ENCODE measurements around the gene CMIP. TPM values are rescaled to one million over a fixed set of nuclear protein-coding genes. Genes with fewer than 3 reads are reported as not detected.

CMIP gene
- total and polyA plus RNA-seq, 7 donors: 11.0 to 60.3 (median 20.4) TPM

- peak overlapping the region; percentile 79 to 87 (median 84) for H3K27ac ChIP-seq
These were observed 2.3 kb downstream of the CMIP start for GRCh38 chr16:81446907-81447268.

GRCh38 chr16:81447383-81448101, 2.9 kb downstream of the CMIP start:
- Histone ChIP-seq H3K9me3 (no peaks in the 10 kb centered on the region), H3K4me1 (peaks cover 0 to 56% (median 47%) of the 10 kb centered on the region in 4 donors), H3K27me3 (no peaks in the 10 kb centered on the region), H3K27ac (peak overlapping the region; percentile 79 to 87 (median 84)), H3K4me3 (peak overlapping the region; percentile 84 to 94 (median 92)), H3K36me3 (no peaks in the 10 kb centered on the region)
- TF ChIP-seq CTCF (IDR thresholded peaks at IDR 0.05): no peak
- peak in 1 of 4 donors; percentile 2 for TF ChIP-seq POLR2AphosphoS5 (IDR thresholded peaks at IDR 0.05)
- TF ChIP-seq POLR2A (IDR thresholded peaks at IDR 0.05): peak in 1 of 2 donors; percentile 10
- 11 to 54% methylated on average over 17 of the region's 17 CpGs for WGBS, 2 donors
- intact Hi-C loops (cut with DNase I): loop anchor here (5.0 kb wide), 4 partner anchors 80 to 275 kb away; no protein-coding TSS in a partner anchor
- no peak for DNase-seq

More at GRCh38 chr16:81446907-81447268, 2.3 kb downstream of the CMIP start:
- TF ChIP-seq CTCF (IDR thresholded peaks at IDR 0.05) (no peak), POLR2AphosphoS5 (IDR thresholded peaks at IDR 0.05) (no peak), EP300 (IDR thresholded peaks at IDR 0.05) (no peak), POLR2A (IDR thresholded peaks at IDR 0.05) (no peak)
- no peaks in the 10 kb centered on the region for H3K27me3 ChIP-seq
- H3K4me1 ChIP-seq: peaks cover 0 to 56% (median 50%) of the 10 kb centered on the region in 4 donors
- intact Hi-C loops (cut with DNase I): loop anchor here (5.0 kb wide), 4 partner anchors 80 to 275 kb away; no protein-coding TSS in a partner anchor
- 8 to 30% methylated on average over 14 of the region's 14 CpGs for WGBS, 2 donors
- no peak for DNase-seq
- H3K9me3 ChIP-seq: no peaks in the 10 kb centered on the region
- H3K4me3 ChIP-seq: peak overlapping the region; percentile 84 to 94 (median 92)
- no peaks in the 10 kb centered on the region for H3K36me3 ChIP-seq

GRCh38 chr16:81448154-81449131, 3.8 kb downstream of the CMIP start:
- intact Hi-C loops (cut with DNase I): loop anchor here (5.0 kb wide), 4 partner anchors 79 to 274 kb away; no protein-coding TSS in a partner anchor
- H3K36me3 ChIP-seq: no peaks in the 10 kb centered on the region
- H3K27me3 ChIP-seq: no peaks in the 10 kb centered on the region
- peak overlapping the region; percentile 79 to 87 (median 84) for H3K27ac ChIP-seq
- no peak for DNase-seq
- TF ChIP-seq POLR2AphosphoS5 (IDR thresholded peaks at IDR 0.05) (peak in 1 of 4 donors; percentile 20), POLR2A (IDR thresholded peaks at IDR 0.05) (peak in 1 of 2 donors; percentile 73), EP300 (IDR thresholded peaks at IDR 0.05) (no peak), CTCF (IDR thresholded peaks at IDR 0.05) (no peak)
- H3K4me1 ChIP-seq: peaks cover 0 to 60% (median 49%) of the 10 kb centered on the region in 4 donors
- 15 to 54% methylated on average over 19 of the region's 19 CpGs for WGBS, 2 donors
- H3K9me3 ChIP-seq: no peaks in the 10 kb centered on the region
- H3K4me3 ChIP-seq: no peak overlapping the region

DNA sequence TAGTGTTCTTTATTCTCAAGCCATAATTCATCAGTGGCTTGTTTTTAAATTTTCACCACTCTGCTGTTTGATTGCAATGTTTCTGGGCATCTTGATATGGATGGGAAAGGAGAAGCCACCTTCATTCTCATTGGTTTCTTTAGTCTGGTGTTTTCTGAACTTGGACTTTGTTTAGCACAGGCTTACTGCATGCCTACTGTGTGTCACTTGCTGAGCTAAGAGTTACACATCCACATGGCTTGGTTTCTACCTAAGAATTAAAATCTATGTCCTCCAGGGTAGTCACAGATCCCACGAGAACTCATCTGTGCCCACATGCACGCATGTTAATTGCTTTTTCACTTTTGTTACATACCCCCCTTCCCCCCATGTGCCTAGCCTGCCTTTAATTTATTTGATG, 4.6 kb downstream of the CMIP start:
- WGBS, 2 donors: 48 to 71% methylated on average over 2 of the region's 2 CpGs
- Histone ChIP-seq H3K4me1 (peaks cover 0 to 60% (median 48%) of the 10 kb centered on the region in 4 donors), H3K9me3 (no peaks in the 10 kb centered on the region), H3K27me3 (no peaks in the 10 kb centered on the region), H3K36me3 (no peaks in the 10 kb centered on the region), H3K4me3 (no peak overlapping the region), H3K27ac (peak overlapping the region in 2 of 4 donors; percentile 50 to 87)
- no peak for TF ChIP-seq POLR2AphosphoS5 (IDR thresholded peaks at IDR 0.05)
- no peak for TF ChIP-seq CTCF (IDR thresholded peaks at IDR 0.05)
- TF ChIP-seq POLR2A (IDR thresholded peaks at IDR 0.05): no peak
- TF ChIP-seq EP300 (IDR thresholded peaks at IDR 0.05): no peak
- intact Hi-C loops (cut with DNase I): loop anchor here (5.0 kb wide), 4 partner anchors 78 to 273 kb away; no protein-coding TSS in a partner anchor
- no peak for DNase-seq

Measured in sigmoid colon (tissue), 7 donors.